Osteoblast (primary cell): ENCODE measurements around the gene SNAP29. TPM values are rescaled to one million over a fixed set of nuclear protein-coding genes. Genes with fewer than 3 reads are reported as not detected.
"Not testable (repeated sequence)": the region's sequence is repeated elsewhere in the genome, so short reads cannot be mapped to it uniquely, and the experiment has no call there.

Experiments
- DNase-seq: peaks from one replicate; pipeline ENCODE4 v3.0.0; 2011; ENCODE audit warnings: low spot score, mixed read lengths; ENCODE audit not compliant: insufficient read length; ENCODE audit errors: missing footprints
- H2AFZ ChIP-seq: 2 replicates; pipeline ENCODE4 v1.6.0; 2011; ENCODE audit warnings: mild to moderate bottlenecking, low read length
- H3K27ac ChIP-seq: 2 replicates; pipeline ENCODE4 v1.5.1; 2011; ENCODE audit warnings: mild to moderate bottlenecking, low read depth, low read length, moderate library complexity
- H3K27me3 ChIP-seq: 2 replicates; pipeline ENCODE4 v1.6.0; 2012; ENCODE audit warnings: mild to moderate bottlenecking, control low read depth, inconsistent platforms, low read length, moderate library complexity; ENCODE audit not compliant: insufficient read depth
- H3K36me3 ChIP-seq: 2 replicates; pipeline ENCODE4 v1.5.1; 2011; ENCODE audit warnings: mild to moderate bottlenecking, low read length, control low read depth, moderate library complexity; ENCODE audit not compliant: insufficient read depth
- H3K4me1 ChIP-seq: 2 replicates; pipeline ENCODE4 v1.5.1; 2011; ENCODE audit warnings: mild to moderate bottlenecking, low read length, control low read depth, moderate library complexity; ENCODE audit not compliant: insufficient read depth
- H3K4me2 ChIP-seq: 2 replicates; pipeline ENCODE4 v1.6.0; 2011; ENCODE audit warnings: mild to moderate bottlenecking, low read length; ENCODE audit not compliant: insufficient read depth
- H3K4me3 ChIP-seq: fragments of 200-600 bp; sonication (generic); 3 replicates; pipeline ENCODE4 v1.5.1; 2012; ENCODE audit warnings: mild to moderate bottlenecking, low read length, inconsistent platforms; ENCODE audit not compliant: insufficient read depth
- H3K79me2 ChIP-seq: 2 replicates; pipeline ENCODE4 v1.6.0; 2012; ENCODE audit warnings: mild to moderate bottlenecking, low read length, control low read depth, inconsistent platforms; ENCODE audit not compliant: insufficient read depth
- H3K9me3 ChIP-seq: 2 replicates; pipeline ENCODE4 v1.5.1; 2011; ENCODE audit warnings: low read depth, low read length, control low read depth
- H4K20me1 ChIP-seq: 2 replicates; pipeline ENCODE4 v1.6.0; 2012; ENCODE audit warnings: mild to moderate bottlenecking, low read length, control low read depth; ENCODE audit not compliant: insufficient read depth
- total RNA-seq: library from RNA; depleted of rRNA; stranded (reverse); fragments of >200 nt; gene quantifications from 2 replicates; pipeline ENCODE4 v1.2.3, GENCODE V29; 2012
- TF ChIP-seq, protein P1 (sequence below): IDR thresholded peaks from 2 replicates; pipeline ENCODE4 v1.5.1; 2011; ENCODE audit warnings: mild to moderate bottlenecking, low read depth, low read length, moderate library complexity; ENCODE audit errors: extremely low read depth

The SNAP29 gene
- total RNA-seq, 1 donor, result 13.0 TPM

DNA sequence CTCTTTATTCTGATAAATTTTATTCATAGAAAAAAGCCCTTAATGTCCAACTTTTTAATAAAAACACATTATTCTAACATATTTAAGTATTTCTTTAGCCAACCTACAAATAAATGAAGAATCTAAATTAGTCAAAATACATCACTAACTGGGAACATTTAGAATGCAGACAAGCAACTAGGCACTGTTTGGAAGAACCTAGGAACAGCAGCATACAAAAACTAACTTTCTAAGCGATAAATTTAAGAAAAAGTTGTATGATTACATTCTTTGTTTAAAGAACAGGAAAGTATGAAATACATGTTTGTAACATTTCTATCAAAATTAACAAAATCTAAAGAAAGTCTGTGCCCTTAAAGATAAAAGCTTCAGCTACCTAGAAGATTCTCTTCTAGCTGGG is 35.5 kb upstream of the SNAP29 start:
- no peak for DNase-seq
- Histone ChIP-seq H3K4me1 (no peaks in the 10 kb centered on the region), H3K4me2 (no peak overlapping the region), H2AFZ (no peak overlapping the region), H3K27me3 (no peaks in the 10 kb centered on the region), H3K27ac (no peak overlapping the region), H3K4me3 (no peak overlapping the region), H3K36me3 (peaks cover 27% of the 10 kb centered on the region), H3K79me2 (no peaks in the 10 kb centered on the region), H4K20me1 (no peaks in the 10 kb centered on the region), H3K9me3 (no peaks in the 10 kb centered on the region)
- TF ChIP-seq, protein P1, sequence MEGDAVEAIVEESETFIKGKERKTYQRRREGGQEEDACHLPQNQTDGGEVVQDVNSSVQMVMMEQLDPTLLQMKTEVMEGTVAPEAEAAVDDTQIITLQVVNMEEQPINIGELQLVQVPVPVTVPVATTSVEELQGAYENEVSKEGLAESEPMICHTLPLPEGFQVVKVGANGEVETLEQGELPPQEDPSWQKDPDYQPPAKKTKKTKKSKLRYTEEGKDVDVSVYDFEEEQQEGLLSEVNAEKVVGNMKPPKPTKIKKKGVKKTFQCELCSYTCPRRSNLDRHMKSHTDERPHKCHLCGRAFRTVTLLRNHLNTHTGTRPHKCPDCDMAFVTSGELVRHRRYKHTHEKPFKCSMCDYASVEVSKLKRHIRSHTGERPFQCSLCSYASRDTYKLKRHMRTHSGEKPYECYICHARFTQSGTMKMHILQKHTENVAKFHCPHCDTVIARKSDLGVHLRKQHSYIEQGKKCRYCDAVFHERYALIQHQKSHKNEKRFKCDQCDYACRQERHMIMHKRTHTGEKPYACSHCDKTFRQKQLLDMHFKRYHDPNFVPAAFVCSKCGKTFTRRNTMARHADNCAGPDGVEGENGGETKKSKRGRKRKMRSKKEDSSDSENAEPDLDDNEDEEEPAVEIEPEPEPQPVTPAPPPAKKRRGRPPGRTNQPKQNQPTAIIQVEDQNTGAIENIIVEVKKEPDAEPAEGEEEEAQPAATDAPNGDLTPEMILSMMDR, result no peak

DNA sequence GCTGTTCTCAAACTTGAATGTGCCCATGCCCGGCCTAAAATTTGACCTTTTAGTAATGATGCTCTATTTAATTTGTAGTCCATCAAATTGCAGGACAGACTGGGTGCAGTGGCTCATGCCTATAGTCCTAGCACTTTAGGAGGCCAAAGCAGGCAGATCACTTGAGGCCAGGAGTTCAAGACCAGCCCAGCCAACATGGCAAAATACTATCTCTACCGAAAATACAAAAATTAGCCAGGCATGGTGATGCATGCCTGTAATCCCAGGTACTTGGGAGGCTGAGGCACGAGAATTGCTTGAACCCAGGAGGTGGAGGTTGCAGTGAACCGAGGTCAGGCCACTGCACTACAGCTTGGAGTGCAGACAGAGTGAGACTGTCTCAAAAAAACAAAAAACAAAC is 33.6 kb upstream of the SNAP29 start:
- not testable (repeated sequence) for H3K4me3 ChIP-seq, H3K27me3 ChIP-seq, DNase-seq, H3K9me3 ChIP-seq, H3K4me1 ChIP-seq, H2AFZ ChIP-seq, H3K27ac ChIP-seq, H3K79me2 ChIP-seq, H3K4me2 ChIP-seq, H4K20me1 ChIP-seq
- H3K36me3 ChIP-seq, result peaks cover 15% of the 10 kb centered on the region

DNA sequence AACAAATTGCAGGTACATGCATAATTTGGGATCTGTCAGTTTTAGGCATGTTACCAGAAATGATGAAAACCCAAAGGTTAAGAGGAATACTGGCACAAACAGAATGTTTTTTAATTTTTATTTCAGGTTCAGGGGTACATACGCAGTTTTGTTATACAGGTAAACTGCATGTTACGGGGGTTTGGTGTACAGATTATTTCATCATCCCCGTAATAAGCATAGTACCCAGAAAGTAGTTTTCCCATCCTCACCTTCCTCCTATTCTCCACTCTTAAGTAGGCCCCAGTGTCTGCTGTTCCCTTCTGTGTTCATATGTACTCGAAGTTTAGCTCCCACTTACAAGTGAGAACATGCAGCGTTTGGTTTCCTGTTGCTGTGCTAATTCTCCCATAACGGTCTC is 33.2 kb upstream of the SNAP29 start:
- no peak for DNase-seq
- TF ChIP-seq, protein P1, result no peak
- Histone ChIP-seq H3K9me3 (no peaks in the 10 kb centered on the region), H3K4me1 (no peaks in the 10 kb centered on the region), H4K20me1 (no peaks in the 10 kb centered on the region), H3K4me2 (no peak overlapping the region), H3K36me3 (peaks cover 15% of the 10 kb centered on the region), H2AFZ (no peak overlapping the region), H3K27ac (no peak overlapping the region), H3K27me3 (no peaks in the 10 kb centered on the region), H3K4me3 (no peak overlapping the region), H3K79me2 (no peaks in the 10 kb centered on the region)

DNA sequence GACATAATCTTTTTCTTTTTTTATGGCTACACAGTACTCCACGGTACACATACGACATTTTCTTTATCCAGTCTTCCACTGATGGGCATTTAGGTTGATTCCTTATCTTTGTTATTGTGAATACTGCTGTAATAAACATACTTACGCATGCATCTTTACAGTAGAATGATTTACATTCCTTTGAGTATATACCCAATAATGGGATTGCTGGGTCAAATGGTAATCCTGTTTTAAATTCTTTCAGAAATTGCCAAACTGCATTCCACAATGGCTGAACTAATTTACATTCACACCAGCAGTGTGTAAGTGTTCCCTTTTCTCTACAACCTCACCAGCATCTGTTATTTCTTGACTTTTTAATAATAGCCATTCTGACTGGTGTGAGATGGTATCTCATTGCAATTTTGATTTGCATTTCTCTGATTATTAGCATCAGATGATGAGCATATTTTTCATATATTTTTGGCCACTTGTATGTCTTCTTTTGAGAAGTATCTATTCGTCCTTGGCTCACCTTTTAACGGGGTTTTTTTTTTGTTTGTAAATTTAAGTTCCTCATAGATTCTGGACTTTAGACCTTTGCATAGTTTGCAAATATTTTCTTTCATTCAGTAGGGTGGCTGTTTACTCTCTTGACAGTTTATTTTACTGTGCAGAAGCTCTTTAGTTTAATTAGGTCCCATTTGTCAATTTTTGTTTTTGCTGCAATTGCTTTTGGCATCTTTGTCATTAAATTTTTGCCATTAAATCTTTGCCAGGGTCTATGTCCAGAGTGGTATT is 32.2 kb upstream of the SNAP29 start:
- not testable (repeated sequence) for H3K4me3 ChIP-seq, H3K79me2 ChIP-seq, H3K4me1 ChIP-seq, H3K4me2 ChIP-seq, H4K20me1 ChIP-seq, DNase-seq, H3K27ac ChIP-seq, H2AFZ ChIP-seq, H3K27me3 ChIP-seq, H3K9me3 ChIP-seq
- peaks cover 18% of the 10 kb centered on the region for H3K36me3 ChIP-seq

DNA sequence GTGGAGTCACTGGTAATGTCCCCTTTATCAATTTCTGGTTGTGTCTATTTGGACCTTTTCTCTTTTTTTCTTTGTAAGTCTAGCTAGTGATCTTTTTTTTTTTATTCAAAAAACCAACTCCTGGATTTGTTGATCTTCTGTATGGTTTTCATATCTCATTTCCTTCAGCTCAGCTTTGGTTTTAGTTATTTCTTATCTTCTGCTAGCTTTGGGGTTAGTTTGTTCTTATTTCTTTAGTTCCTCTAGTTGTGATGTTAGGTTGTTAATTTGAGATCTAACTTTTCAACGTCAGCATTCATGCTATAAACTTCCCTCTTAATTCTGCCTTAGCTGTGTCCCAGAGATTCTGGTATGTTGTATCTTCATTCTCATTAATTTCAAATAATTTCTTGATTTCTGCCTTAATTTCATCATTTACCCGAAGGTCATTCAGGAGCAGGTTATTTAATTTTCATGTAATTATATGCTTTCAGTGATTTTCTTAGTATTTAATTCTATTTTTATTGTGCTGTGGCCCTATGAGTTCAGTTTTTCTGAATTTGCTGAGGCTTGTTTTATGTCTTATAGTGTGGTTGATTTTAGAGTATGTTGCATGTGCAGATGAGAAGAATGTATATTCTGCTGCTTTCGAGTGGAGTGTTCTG is 29.2 kb upstream of the SNAP29 start:
- H3K4me1 ChIP-seq, result no peaks in the 10 kb centered on the region
- DNase-seq, result no peak

More for the DNA sequence above, 29.2 kb upstream of the SNAP29 start:
- H3K9me3 ChIP-seq, result no peaks in the 10 kb centered on the region
- no peak overlapping the region for H3K27ac ChIP-seq
- H3K4me3 ChIP-seq, result no peak overlapping the region
- peaks cover 25% of the 10 kb centered on the region for H3K36me3 ChIP-seq
- H4K20me1 ChIP-seq, result peaks cover under 1% of the 10 kb centered on the region
- no peaks in the 10 kb centered on the region for H3K27me3 ChIP-seq
- no peak overlapping the region for H3K4me2 ChIP-seq
- no peak overlapping the region for H2AFZ ChIP-seq
- no peaks in the 10 kb centered on the region for H3K79me2 ChIP-seq
- TF ChIP-seq, protein P1, result no peak
